OCI-M1 (cell line): ENCODE data around the gene CSTF2.
"Not testable (repeated sequence)": the region's sequence is repeated elsewhere in the genome, so short reads cannot be mapped to it uniquely, and the experiment has no call there.

Experiments
- DNase-seq: peaks from one replicate; lab custom pipeline; 2025; lab: John Stamatoyannopoulos, UW

Gene CSTF2, protein sequence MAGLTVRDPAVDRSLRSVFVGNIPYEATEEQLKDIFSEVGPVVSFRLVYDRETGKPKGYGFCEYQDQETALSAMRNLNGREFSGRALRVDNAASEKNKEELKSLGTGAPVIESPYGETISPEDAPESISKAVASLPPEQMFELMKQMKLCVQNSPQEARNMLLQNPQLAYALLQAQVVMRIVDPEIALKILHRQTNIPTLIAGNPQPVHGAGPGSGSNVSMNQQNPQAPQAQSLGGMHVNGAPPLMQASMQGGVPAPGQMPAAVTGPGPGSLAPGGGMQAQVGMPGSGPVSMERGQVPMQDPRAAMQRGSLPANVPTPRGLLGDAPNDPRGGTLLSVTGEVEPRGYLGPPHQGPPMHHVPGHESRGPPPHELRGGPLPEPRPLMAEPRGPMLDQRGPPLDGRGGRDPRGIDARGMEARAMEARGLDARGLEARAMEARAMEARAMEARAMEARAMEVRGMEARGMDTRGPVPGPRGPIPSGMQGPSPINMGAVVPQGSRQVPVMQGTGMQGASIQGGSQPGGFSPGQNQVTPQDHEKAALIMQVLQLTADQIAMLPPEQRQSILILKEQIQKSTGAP

GRCh38 chrX:100819837-100820666 is at the start of gene CSTF2:
CSTF2 (plus strand) TSS chrX:100820391; CDS start chrX:100820417, 26 bp downstream.
- DNase-seq, result peak; percentile 90

DNA sequence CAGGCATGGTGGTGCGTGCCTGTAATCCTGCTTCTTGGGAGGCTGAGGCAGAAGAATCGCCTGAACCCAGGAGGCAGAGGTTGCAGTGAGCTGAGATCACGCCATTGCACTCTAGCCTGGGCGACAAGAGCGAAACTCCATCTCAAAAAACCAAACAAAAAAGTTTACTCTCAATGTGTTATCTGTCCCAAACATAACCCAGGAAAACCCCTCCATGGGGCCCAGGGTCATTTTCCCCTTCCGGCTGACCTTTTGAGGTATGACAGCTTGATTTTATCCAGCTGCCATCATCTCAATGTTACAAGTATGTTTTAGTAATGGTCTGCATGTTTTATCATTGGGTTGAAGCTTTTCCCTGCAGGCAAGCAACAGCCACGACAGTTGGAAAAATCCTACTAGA is 23.8 kb upstream of the CSTF2 start:
- not testable (repeated sequence) for DNase-seq

DNA sequence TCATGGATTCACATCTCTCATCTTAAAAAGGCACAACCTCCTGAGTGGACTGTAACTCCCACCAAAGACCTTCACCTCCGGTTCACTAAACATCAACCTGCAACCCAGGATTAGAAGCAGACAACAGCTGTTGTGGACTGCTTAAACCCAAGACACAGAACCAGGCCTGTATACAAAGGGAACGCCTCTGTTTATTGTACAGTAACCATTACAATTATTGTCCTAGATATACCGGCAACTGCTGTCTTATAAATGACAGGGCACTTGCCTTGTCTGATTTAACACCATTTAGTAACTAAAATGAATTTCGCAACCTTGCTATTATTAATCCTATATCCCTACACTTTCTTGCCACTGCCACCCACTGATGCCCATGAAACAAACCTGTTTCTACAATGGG is 22.8 kb upstream of the CSTF2 start:
- no peak for DNase-seq

DNA sequence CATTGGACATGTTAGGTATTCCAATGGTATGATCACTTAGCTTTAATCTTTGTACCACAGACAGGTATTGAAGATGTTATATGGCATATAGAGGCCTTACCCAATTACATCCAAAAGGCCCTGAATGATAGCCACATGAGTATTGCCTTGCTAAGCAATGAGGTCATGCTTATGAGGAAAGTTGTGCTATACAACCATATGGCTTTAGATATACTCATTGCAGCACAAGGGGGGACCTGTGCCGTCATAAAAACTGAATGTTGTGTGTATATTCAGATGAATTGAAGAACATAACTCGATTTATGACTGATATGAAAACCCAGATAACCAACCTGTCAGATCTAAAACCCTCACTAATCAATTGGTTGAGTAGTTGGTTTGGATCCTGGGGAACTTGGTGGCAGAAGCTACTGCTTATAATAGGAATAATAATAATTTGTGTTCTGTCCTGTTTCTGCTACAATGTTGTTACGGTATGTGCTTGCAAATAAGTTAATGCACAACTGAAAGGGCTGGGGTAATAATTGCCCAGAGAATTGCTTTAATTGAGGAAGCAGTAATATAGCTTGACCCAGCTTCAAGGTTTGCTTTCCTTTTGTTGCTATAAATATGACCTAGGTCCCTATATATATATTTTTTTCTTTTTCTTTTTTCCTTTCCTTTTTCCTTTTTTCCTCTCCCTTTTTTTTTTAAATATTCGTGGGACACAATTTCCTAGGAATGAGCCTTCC is 21.5 kb upstream of the CSTF2 start:
- no peak for DNase-seq

DNA sequence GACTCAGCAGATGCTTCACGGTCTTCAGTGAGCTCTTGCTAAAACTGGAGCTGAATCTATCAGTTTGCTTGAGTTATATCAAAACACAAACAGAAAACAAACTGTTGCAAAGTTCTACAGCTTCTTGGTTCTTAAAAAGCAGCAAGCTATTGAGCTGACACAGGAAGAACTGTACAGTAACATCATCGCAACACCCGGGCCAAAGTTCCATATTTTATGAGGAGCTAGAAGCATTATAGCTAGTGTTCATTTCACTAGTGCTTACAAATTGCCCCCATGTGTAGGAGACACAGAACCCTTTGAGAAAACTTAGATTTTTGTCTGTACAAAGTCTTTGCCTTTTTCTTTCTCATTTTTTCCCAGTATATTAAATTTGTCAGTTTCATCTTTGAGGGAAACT is 17.3 kb upstream of the CSTF2 start:
- no peak for DNase-seq

GRCh38 chrX:100804780-100805179 is 15.4 kb upstream of the CSTF2 start:
- no peak for DNase-seq

DNA sequence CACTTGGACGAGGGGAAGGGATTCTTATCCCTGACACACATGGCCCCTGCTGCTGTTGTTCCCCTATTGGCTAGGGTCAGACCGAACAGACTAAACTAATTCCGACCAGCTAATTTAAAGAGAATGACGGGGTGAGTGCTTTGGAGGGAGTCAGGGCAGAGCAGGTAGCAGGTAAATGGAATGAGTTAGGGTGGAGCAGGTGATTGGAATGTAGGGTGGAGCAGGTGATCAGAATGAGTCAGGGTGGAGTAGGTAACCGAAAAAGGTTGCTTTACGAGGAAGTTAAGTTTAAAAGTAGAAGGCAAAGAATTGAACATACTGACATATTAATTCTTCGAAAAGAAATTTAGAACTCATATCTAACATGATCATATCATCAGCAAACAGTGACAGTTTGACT is 11.9 kb upstream of the CSTF2 start:
- not testable (repeated sequence) for DNase-seq

DNA sequence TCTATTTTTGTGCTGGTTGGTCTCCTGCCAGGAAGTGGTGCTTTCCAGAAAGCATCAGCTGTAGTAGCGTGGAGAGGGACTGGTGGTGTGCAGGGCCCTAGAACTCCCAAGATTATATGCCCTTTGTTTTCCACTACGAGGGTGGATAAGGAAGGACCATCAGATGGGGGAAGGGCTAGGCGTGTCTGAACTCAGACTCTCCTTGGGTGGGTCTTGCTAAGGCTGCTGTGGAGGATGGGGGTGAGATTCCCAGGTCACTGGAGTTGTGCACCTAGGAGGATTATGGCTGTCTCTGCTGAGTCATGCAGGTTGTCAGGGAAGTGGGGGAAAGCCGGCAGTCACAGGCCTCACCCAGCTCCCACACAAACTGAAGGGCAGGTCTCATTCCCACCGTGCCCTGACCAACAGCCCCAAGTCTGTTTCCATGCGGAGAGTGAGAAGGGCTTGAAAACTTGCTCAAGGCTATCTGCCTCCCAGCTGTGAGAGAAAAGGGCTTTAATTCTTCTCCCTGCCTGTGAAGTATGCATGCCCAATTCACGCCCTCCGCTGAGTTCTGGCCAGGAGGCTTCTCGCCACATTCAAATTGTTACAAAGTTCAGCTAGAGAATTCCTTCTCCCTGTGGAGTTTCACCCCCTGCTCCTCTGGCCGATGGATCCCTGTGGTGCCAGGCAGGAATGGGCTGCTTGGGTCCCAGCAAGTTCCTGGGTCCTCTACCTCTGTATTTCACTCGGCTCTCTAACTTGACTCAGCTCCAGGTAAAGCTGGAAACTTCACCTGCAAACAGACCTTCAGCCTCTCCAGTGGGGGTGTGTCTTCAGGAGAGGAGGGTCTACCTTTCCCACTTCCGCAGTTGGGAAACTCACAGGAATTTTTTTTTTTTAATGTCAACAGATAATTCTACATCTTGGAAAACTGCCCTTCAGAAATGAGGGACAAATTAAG is 7.7 kb upstream of the CSTF2 start:
- no peak for DNase-seq

DNA sequence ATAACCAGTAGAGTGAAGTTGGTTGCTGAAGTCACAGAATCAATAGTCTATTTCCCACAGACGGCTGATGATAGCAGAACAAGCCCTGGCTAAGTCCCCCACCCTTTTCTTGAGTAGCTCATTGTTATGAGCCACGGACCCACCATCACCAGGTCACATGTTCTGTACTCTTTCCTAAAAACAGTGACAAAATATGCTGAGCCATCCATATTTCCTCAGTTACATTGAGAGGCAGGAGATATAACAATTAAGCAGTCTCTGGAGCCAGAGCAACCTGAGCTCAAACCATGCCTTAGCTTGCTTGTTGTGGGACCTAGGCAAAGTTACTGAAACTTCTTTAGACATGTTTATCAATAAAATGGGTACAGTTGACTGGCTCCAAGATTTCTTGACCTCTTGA is 2.9 kb upstream of the CSTF2 start:
- no peak for DNase-seq

DNA sequence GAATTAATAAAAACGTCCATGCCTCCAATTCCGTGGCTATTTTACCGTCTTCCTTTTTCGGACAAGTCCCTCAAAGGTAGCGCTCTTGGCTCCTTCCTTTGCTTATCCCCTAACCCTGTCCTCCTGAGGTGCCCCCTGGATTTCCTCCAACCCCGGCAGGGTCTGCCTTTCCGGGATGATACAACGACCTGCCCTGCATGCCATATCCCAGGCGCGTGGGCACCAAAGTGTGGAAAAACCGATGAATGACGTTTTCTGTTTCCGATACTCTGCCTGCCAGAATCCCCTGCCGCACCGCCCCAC is 706 bp upstream of the CSTF2 start:
- no peak for DNase-seq

DNA sequence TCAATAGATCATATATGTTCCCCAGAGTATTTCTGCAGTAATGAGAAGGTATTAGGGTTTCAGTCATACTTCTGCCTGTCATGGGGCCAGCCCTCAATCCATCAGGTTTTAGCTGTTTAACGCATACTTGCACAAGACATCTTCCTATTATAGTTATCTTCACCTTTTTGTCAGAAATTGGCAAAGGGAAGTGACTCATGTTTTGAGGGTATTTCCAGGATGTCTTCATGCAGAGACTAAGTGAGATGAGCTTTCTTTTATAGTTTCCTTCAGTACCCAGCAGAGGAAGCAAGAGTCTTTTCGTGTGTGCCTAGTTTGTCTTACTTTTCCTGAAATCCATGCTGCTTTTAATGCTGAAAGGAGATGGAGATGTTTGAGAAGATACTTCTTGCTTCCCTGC is 9.5 kb downstream of the CSTF2 start:
- DNase-seq, result no peak

GRCh38 chrX:100830143-100830542 is 10.0 kb downstream of the CSTF2 start:
- no peak for DNase-seq

- no peak for DNase-seq
These were observed 10.4 kb downstream of the CSTF2 start for GRCh38 chrX:100830547-100830946.

- no peak for DNase-seq
These were observed 11.2 kb downstream of the CSTF2 start for GRCh38 chrX:100831219-100831946.

DNA sequence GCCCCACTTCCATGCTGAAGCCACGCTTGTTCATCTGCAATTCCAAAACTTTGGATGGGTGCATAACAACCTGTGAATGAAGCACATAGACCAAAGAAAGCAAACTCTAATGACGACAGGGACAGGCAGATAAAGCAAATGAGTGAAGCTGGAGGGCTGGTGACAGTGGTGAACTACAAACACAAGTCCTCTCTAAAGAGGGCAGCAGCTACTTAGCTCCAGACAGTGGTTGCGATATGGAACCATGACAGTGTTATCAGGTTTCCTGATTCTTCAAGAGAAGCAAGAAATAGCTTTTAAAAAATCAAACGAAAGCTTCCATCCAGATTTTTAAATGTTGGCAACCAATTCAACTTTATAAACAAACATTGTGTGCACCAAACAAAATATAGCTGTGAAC is 30.1 kb downstream of the CSTF2 start:
- DNase-seq, result peak; percentile 27

GRCh38 chrX:100852810-100853209 is 32.6 kb downstream of the CSTF2 start:
- DNase-seq, result no peak

DNA sequence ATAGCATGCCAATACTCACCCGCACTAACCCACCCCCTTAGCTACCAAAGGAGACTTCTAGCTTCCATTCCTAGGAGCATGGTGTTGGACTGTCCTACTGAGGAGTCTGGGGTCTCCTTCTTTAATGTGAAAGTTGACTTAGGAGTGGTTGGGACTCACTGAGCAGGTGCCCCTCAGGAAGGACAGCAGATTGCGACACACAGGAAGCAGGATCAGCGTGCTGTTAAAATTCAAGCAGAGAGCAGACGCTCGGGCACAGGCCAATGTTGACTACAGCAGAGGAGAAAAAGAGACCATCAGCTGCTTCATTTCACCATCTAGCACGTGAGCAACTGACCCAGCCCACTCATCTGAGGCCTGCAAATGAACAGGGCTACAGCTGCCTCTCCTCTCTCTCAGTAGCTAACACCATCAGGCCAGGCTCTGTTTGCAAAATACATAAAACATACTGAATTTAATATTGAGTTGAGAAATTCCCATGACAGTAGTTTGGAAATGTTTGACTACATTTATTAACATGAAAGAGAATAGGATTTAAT is 43.2 kb downstream of the CSTF2 start:
- no peak for DNase-seq

DNA sequence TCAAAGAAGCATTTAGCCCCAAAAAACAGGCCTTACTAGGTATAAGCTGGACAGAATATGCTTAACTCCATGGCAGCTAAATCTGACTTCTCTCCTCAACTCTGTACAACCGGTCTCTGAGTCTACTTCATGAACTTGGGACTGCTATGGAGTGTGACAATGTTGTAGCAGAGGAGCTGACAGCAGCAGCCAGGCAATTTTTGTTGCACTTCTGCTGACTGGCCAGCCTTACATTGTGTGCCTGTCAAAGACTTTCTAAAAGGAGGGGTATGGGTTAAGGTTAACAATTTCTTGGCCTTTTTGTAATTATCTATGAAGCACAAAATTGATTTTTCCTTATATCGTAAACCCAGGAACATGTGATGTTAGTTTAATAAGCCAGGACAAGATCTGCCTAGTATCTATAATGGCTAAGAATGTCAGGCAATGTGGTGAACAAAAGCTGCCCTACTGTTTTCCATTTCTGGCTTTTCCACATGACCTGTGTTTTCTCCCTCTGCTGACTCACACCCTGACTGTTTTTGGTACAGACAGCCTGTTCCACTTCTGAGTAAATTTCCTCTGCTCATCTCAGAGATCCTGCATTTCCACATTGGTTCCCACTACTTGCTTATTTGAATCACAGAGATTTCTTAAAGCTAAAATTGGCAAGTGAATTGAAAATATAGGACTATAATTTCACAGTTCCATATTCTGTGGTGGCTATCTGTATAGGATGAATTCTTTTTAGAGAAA is 44.6 kb downstream of the CSTF2 start:
- peak; percentile 7 for DNase-seq

DNA sequence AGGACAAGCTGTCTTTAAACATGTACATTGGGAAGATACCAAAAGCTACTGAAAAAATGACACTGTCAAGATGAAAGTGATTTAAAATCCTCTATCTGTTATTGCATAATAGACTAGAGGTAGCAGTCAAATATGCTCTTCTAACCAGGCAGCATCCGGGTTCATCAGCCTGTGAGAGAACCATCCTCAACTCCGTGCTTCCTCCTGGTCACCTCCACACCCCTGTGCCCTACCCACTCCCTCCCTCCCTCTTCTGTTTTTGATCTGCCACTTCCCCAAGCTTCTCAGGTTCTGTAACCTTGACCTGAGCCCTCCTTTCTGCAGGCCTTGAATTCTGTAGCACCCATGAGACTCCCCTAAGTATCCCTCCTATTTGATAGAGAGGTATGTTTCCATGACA is 48.1 kb downstream of the CSTF2 start:
- no peak for DNase-seq

DNA sequence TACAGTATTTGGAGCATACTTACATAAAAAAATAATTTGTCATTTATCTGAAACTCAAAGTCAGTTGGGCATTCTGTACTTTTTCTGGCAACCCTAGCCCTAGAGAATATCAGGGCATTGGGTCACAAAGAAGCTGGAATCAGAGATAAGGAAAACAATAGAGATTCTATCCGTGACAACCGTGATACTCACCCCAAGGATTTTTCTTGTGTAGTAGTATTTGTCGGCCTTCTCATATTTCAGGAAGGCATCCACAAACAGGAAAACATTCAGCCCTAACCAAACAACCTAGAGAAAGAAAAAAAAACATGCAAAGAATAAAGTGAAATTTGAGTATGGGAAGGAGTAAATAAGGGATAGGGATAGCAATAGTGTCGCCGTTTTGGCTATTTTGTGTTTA is 50.3 kb downstream of the CSTF2 start:
- DNase-seq, result no peak
